ENCODE data around the gene TEX19.

TEX19 gene, protein sequence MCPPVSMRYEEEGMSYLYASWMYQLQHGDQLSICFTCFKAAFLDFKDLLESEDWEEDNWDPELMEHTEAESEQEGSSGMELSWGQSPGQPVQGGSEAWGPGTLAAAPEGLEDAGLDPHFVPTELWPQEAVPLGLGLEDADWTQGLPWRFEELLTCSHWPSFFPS

GRCh38 chr17:82358465-82359350 is at the start of gene TEX19:
TSS of gene TEX19 (plus strand) at chr17:82359247. CDS start at chr17:82362151, 2,904 bp downstream.
- no peak for DNase-seq (ENCODE audit: low read depth)

DNA sequence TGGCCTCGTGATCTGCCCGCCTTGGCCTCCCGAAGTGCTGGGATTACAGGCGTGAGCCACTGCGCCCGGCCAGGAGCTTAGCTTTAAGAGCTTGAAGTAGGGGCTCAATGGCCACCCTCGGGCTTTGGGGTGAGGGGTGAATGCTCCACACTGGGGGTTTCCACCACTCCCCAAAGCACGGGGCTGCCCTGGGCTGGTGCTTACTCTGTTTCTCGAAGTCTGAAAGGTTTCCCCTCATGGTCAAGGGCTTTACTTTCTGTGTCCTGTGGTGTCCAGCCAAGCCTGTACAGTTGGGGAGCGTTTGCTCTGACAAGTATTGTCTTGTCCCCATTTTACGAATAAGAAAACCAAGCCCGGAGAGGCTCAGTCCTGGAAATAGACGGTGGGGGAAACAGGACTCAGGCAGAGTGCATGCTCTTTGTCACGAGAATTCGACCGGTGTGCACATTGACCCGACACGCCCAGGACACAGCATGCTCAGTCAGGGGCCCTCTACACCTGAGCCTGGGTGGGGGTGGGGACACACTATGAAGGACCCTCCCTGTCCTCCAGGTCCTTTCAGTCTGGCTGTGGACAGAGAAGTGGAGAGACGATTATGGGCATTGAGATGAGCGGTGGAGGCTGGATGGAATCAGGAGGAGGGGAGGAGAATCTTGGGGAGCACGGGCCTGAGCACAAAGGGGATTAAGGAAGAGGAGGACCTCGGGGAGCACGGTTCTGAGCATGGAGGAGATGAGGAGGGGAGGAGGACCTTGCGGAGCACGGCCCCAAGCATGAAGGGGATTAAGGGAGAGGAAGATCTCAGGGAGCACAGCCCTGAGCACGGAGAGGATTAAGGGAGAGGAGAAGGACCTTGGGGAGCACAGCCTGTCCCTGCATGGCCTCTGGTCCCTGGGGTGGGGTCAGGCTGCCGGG is 49.1 kb upstream of the TEX19 start:
- no peak for DNase-seq (ENCODE audit: low read depth)

DNA sequence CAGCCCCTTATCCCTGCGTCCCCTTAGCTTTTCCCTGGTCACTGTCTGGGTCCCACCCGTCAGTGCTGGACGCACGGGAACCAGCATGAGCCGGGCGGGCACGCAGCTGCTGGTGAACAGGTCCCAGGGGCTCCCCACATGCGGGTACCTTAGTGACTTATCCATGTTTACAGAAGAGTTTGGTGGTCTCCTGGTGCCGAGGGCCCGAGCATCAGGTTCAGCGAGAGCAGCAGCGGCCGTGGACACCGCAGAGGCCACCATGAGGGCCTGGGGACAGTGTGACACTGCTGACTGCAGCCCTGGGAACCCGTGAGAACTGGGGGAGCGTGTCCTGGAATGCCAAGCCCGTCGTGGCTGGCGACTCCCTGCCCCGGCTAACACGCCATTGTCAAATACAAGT is 48.2 kb upstream of the TEX19 start:
- no peak for DNase-seq (ENCODE audit: low read depth)

DNA sequence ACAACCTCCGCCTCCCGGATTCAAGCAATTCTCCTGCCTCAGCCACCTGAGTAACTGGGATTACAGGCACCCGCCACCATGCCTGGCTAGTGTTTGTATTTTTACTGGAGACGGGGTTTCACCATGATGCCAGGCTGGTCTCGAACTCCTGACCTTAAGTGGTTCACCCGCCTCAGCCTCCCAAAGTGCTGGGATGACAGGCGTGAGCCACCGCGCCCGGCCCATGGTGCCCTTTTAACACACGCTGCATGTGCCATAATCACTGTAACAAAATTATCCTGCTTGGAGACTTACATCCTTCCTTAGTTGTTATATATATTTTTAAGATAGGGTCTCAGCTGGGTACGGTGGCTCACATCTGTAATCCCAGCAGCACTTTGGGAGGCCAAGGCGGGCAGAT is 47.1 kb upstream of the TEX19 start:
- DNase-seq (ENCODE audit: low read depth): no peak

DNA sequence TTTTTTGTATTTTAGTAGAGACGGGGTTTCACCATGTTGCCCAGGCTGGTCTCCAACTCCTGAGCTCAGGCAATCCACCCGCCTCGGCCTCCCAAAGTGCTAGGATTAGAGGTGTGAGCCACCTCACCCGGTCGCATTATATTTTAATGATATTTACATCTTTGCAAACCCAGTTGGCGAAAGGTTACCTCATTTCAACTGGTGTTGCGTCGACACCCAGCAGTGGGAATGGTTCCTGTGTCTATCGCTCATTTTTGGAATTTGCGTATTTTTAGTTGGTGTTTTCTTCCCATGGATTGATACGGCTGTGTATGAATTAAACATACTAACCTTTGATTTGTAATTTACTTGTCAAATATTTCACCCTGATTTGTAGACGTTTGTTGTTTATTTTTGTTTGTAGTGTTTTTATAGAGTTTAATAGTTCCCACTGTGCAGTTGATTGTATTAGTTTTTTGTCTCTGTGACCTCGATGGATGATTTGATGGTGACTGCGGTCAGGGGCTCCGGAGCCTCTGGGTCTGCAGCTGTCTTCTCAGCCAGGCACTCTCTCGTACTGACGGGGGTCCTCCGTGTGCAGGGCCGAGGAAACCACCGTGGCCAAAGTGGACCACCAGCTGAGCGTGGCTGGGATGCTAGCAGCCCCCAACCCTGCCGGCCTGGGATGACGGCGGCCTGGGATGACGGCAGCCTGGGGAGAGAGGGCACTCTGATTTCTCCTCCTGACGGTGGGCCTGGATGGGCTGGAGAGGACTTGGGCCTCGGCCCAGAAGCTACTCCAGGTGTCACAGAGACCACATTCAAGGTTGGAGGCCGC is 45.6 kb upstream of the TEX19 start:
- DNase-seq (ENCODE audit: low read depth): no peak

- DNase-seq (ENCODE audit: low read depth): no peak
Observed at GRCh38 chr17:82314012-82314726, 44.9 kb upstream of the TEX19 start.

DNA sequence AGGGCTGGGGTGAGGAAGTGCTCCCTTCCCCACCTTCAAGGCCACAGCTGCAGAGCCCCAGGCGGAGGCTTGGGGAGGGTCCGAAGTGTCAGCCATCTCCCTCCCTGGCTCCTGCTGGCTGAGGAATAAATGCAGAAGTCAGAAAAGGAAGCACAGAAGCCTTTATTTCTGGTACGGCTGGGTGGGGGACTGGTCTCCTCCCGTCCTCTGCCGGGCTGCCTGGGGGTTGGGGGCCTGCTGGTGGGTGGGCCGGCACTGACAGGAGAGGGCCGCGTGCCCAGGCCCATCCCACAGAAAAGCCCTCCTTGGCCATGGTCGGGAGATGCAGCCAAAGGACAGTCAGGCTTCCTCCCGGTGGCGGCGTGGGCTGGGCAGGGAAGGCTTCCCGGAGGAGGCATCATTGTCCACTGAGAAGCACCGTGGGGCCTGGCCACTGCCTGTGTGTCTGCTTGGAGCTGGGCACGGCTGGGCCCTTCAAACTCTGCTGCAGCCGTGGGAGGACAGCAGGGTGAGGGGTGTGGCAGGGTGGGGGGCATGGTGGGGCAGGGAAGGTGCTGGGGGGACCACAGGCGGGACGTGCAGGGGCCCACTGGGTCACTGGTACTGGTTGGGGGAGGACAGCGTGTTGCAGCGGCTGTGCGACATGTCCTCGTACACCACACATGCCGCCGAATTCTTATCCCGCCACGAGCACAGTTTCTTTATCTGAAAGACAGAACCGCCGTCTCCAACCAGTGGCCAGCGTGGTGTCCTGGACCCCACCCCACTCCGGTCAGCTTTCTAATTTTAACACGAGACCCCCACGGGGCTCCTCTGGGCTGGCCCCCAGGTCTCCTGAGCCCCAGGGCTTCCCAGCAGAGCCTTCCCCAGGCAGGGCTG is 44.1 kb upstream of the TEX19 start:
- no peak for DNase-seq (ENCODE audit: low read depth)

- no peak for DNase-seq (ENCODE audit: low read depth)
Observed at GRCh38 chr17:82315703-82316358, 43.2 kb upstream of the TEX19 start.

GRCh38 chr17:82316651-82317393 is 42.2 kb upstream of the TEX19 start:
- no peak for DNase-seq (ENCODE audit: low read depth)

GRCh38 chr17:82317394-82318168 is 41.5 kb upstream of the TEX19 start, which contains the start of gene CD7:
TSS of gene CD7 (minus strand) at chr17:82317608. CDS start at chr17:82317495, 113 bp downstream.
- no peak for DNase-seq (ENCODE audit: low read depth)

GRCh38 chr17:82318169-82318498 is 40.9 kb upstream of the TEX19 start:
- no peak for DNase-seq (ENCODE audit: low read depth)

- no peak for DNase-seq (ENCODE audit: low read depth)
Observed at GRCh38 chr17:82318772-82319606, 40.1 kb upstream of the TEX19 start.

DNA sequence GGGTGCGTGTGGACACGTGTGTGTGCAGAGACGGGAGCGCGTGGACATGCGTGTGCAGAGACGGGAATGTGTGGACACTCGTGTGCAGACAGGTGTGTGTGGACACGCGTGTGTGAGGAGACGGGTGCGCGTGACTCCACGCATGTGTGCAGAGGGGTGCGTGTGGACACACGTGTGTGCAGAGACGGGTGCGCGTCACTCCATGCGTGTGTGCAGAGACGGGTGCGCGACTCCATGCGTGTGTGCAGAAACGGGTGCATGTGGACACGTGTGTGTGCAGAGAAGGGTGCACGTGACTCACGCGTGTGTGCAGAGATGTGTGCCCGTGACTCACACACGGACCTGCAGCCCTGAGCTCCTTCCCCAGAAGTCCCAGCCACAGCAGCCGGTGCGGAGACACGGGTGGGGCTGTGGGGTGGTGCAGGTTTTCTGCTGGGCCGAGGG is 39.4 kb upstream of the TEX19 start:
- DNase-seq (ENCODE audit: low read depth): no peak

- no peak for DNase-seq (ENCODE audit: low read depth)
Observed at GRCh38 chr17:82320140-82320840, 38.8 kb upstream of the TEX19 start.

- DNase-seq (ENCODE audit: low read depth): no peak
Observed at GRCh38 chr17:82320956-82321927, 37.8 kb upstream of the TEX19 start.
